ENCODE measurements around the gene TNNI2.

Gene TNNI2

DNA sequence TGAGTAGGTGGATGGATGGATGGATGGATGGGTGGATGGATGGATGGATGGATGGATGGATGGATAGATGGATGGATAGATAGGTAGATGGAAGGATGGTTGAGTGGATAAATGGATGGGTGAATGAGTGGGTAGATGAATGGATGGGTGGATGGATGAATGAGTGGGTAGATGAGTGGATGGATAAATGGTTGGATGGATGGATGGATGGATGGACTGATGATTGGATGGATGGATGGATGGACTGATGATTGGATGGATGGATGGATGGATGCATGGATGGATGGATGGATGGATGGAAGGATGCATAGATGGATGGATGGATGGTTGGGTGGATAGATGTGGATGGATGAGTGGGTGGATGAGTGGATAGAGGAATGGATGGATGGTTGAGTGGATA is 17.2 kb upstream of the TNNI2 start:
- H3K27ac ChIP-seq, result peak overlapping the region in 1 of 2 donors; percentile 73
- no peak overlapping the region for H3K4me3 ChIP-seq
- TF ChIP-seq, protein P1, sequence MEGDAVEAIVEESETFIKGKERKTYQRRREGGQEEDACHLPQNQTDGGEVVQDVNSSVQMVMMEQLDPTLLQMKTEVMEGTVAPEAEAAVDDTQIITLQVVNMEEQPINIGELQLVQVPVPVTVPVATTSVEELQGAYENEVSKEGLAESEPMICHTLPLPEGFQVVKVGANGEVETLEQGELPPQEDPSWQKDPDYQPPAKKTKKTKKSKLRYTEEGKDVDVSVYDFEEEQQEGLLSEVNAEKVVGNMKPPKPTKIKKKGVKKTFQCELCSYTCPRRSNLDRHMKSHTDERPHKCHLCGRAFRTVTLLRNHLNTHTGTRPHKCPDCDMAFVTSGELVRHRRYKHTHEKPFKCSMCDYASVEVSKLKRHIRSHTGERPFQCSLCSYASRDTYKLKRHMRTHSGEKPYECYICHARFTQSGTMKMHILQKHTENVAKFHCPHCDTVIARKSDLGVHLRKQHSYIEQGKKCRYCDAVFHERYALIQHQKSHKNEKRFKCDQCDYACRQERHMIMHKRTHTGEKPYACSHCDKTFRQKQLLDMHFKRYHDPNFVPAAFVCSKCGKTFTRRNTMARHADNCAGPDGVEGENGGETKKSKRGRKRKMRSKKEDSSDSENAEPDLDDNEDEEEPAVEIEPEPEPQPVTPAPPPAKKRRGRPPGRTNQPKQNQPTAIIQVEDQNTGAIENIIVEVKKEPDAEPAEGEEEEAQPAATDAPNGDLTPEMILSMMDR (IDR thresholded peaks at IDR 0.05), result no peak
- DNase-seq (ENCODE audit: low spot score), result no peak

DNA sequence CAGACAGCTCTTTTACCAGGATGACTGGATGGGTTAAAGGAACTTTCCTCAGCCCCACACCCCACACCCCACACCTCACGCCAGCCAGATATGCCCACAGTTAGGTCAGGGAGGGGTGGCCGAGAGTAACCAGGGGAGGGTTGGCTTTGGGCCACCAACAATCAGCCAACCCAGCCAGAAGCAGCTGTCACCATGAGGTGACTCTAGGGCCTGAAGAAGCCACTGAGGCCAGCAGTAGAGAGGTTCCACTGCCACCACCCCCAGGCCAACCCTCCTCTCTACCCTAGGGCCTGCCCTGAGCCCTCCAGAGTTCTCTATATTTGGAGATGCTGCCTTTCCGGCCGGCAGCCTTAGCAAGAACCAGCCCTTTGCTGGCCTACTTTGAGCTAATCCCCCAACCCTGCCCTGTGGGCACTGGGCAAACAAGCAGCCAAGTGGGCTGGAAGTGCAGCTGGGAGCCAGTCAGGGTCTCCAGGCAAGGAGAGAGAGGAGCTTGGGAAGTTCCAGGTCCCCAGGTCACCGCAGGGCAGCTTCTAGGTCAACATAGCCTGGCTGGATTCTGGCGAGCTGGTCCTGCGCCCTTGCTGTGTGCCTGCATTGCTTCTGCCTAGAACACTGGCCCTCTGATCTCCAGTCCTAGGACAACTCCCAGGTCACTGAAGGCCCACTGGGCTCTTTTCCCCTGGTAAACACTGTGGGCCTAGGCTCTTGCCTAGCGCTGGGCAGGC is 16.0 kb upstream of the TNNI2 start:
- DNase-seq (ENCODE audit: low spot score), result no peak
- TF ChIP-seq, protein P1 (IDR thresholded peaks at IDR 0.05), result no peak
- Histone ChIP-seq H3K4me3 (no peak overlapping the region), H3K27ac (peak overlapping the region in 1 of 2 donors; percentile 73)

DNA sequence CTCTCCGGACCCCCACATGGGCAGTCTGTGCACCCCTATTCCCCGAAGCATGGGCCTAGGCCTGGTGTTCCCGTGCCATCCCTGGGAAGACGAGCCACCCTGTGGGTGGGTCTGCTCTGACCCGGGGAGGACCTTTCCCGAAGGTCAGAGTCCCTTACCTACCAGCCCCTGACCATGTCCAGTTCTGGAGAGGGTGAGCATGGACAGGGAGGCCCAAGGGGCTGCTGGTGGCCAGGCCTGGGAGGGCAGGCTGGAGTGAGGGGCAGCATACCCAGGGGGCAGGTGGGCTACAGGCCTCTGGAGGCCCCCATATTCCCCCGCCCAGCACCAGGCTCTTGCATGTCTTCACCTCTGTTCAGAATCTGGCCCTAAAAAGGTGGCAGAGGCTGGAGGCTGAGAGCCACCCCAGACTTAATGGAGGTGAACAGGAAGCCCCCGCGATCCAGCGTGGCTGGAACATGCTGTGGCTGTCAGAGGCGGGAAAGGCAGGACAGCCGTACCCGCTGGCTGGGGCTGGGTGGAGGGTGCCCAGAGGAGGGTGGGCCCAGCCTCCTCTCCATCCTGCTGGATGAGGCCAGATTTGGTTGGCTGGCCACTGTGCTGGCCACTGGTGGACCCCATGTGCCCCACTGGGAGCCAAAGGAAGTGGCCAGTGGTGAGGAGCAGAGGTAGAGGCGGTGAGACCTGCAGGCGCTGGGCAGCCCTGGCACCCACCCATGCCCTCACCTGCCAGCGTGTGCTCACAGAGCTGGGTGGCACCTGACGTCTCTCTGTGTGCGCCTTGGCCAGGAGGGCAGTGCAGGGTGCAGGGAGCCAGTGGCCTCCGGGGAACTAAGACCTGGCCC is 15.2 kb upstream of the TNNI2 start:
- TF ChIP-seq, protein P1 (IDR thresholded peaks at IDR 0.05), result no peak
- Histone ChIP-seq H3K27ac (peak overlapping the region in 1 of 2 donors; percentile 15), H3K4me3 (no peak overlapping the region)
- no peak for DNase-seq (ENCODE audit: low spot score)

DNA sequence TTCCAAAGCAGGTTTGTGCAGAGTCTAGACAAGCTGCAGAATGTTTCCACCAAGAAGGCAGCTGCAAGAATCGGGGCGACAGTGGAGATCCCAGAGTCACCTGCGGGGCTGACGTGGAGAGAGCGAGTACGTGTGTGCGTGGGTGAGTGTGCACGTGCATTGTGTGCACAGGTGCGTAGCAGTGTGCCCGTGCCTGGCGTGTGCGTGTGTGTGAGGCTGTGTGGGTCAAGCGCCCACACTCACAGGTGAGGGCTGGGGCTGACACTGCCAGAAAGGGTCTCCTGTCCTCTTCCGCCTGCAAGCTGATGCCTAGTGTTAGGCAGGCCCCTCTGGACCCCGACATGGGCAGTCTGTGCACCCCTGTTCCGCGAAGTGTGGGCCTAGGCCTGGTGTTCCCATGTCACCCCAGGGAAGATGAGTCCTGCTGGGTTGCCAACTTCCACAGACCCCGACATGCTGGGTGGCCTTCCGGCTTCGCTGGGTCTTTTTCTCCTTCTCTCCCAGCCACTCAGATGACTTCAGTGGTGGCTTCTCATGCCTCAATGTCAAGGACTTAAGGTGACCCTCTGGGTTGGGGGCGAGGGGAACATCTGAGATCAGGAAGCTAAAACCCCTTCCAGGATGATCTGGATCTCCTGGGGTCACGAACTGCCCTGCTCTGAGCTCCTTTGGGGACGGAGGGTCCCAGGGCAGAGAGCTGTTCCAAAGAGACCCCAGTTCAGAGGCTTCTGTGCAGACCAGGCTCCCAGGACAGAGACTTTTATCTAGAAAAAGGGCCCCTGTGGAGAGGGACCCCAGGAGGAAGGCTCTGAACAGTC is 14.4 kb upstream of the TNNI2 start:
- H3K4me3 ChIP-seq, result no peak overlapping the region

DNA sequence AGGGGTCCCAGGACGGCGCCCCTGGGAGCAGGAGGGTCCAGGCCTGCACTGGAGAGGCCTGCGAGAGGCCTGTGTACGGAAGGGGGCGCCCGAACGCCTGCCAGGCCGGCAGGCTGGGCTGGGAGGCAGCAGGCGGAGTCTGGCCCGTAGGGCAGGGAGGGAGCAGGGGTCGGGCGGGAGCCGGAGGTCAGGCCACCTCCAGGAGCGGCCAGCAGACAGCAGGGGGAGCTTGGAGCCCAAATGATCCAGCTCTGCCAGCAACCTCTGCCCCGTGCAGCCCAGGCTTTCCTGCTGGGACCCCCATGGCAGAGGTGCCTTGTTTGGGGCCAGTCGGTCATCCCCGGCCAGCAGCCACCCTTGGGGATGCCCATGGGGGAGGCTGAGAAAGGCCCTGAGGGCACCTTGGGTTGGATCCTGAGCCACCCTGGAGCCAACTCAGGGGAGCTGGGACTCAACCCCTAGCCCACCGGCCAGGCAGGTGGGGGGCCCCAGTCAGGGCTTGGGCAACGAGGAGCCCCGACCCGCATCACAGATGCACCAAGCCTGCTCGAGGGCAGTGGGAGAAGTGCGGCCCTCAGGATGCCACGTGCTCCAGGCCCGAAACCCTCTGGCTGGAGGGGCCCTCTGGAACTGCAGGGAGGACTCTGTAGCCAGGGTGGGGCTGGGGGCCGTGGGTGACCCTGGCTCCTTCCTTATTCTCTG is 13.6 kb upstream of the TNNI2 start:
- TF ChIP-seq, protein P1 (IDR thresholded peaks at IDR 0.05), result no peak
- no peak for DNase-seq (ENCODE audit: low spot score)
- no peak overlapping the region for H3K4me3 ChIP-seq
- H3K27ac ChIP-seq, result peak overlapping the region; percentile 55 to 97

More for the DNA sequence above, 14.4 kb upstream of the TNNI2 start:
- TF ChIP-seq, protein P1 (IDR thresholded peaks at IDR 0.05), result no peak
- DNase-seq (ENCODE audit: low spot score), result no peak
- peak overlapping the region; percentile 55 to 97 for H3K27ac ChIP-seq

DNA sequence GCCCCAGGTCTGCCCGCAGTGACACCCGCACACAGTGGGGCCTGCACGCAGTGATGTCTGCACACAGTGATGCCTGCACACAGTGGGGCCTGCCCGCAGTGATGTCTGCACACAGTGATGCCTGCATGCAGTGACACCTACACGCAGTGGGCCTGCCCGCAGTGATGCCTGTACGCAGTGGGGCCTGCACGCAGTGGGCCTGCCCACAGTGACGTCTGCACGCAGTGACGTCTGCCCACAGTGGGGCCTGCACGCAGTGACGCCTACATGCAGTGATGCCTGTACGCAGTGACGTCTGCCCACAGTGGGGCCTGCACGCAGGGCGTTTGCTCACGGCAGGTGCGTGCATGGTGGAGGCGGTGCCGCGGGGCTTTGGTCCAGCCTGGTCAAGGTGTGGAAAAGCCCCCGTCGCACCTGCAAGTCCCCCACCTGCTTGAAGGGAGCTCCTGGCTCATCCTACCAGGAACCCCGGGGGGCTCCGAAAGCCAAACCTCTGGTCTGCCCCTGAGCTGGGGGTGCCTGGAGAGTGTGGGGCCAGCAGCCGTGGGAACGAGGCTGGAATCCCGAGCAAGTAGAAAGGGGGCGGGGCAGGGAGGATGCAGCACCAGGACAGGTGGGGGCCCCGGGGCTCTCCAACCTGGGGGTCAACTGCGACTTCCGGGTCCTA is 12.9 kb upstream of the TNNI2 start:
- TF ChIP-seq, protein P1 (IDR thresholded peaks at IDR 0.05), result no peak
- Histone ChIP-seq H3K4me3 (peak overlapping the region; percentile 41), H3K27ac (peak overlapping the region; percentile 55 to 97)
- no peak for DNase-seq (ENCODE audit: low spot score)

Measured in coronary artery (tissue), 2 donors.